ENCODE data around the gene ZIC2. TPM values are rescaled to one million over a fixed set of nuclear protein-coding genes. Genes with fewer than 3 reads are reported as not detected.

ZIC2 gene
- total RNA-seq, 1 donor: not detected

GRCh38 chr13:99972190-99972731 is 9.3 kb upstream of the ZIC2 start:
- no peaks in the 10 kb centered on the region for H3K9me3 ChIP-seq (ENCODE audit: low read depth, low read length)
- H3K27me3 ChIP-seq (ENCODE audit: insufficient read depth, low read length): peaks cover 91% of the 10 kb centered on the region
- no peak overlapping the region for H3K4me2 ChIP-seq (ENCODE audit: insufficient read depth, low read length)
- DNase-seq (ENCODE audit: insufficient read length, low spot score, missing footprints): peak; percentile 59
- peaks cover 2% of the 10 kb centered on the region for H4K20me1 ChIP-seq (ENCODE audit: insufficient read depth, low read length)
- no peak overlapping the region for H2AFZ ChIP-seq (ENCODE audit: low read length)
- H3K27ac ChIP-seq (ENCODE audit: low read depth, low read length): no peak overlapping the region
- TF ChIP-seq CTCF (IDR thresholded peaks at IDR 0.05; ENCODE audit: extremely low read depth, low read depth, low read length): no peak
- H3K4me1 ChIP-seq (ENCODE audit: insufficient read depth, low read length): no peaks in the 10 kb centered on the region
- H3K4me3 ChIP-seq (ENCODE audit: insufficient read depth, low read length): no peak overlapping the region
- H3K79me2 ChIP-seq (ENCODE audit: insufficient read depth, low read length): no peaks in the 10 kb centered on the region
- no peaks in the 10 kb centered on the region for H3K36me3 ChIP-seq (ENCODE audit: insufficient read depth, low read length)

DNA sequence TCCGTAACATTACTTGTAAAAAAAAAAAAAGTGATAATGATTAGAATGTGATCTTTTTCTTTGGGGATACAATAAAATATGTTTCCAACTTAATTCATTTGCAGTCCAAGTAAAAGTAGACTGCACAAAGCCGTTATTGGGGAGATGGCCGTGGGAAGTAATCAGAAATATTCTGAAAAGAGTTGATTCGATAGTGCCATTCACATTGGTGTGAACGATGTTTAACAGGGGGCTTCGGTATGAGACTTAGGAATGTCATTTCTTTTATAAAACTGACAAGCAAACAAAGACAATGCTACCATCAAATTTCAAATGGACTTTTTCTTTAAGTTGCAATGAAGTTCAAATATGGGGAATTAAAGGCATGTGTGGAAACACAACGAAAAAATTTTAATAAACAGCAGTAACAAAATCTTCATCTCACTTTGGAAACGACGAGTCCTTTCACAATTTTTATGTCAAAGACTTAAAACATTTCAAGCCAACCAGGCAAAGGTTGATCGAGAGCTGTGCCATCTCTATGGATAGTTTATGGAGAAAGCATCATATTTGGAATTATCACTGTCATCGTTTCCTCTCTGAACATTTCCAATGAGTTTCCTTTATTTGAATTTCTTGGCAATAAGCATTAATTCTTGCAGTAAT is 8.3 kb upstream of the ZIC2 start:
- no peak overlapping the region for H2AFZ ChIP-seq (ENCODE audit: low read length)
- no peak overlapping the region for H3K4me2 ChIP-seq (ENCODE audit: insufficient read depth, low read length)
- peaks cover 91% of the 10 kb centered on the region for H3K27me3 ChIP-seq (ENCODE audit: insufficient read depth, low read length)
- no peak overlapping the region for H3K4me3 ChIP-seq (ENCODE audit: insufficient read depth, low read length)
- peak; percentile 71 for DNase-seq (ENCODE audit: insufficient read length, low spot score, missing footprints)
- H3K27ac ChIP-seq (ENCODE audit: low read depth, low read length): no peak overlapping the region
- H4K20me1 ChIP-seq (ENCODE audit: insufficient read depth, low read length): peaks cover 2% of the 10 kb centered on the region
- H3K4me1 ChIP-seq (ENCODE audit: insufficient read depth, low read length): no peaks in the 10 kb centered on the region
- TF ChIP-seq CTCF (IDR thresholded peaks at IDR 0.05; ENCODE audit: extremely low read depth, low read depth, low read length): no peak
- H3K36me3 ChIP-seq (ENCODE audit: insufficient read depth, low read length): no peaks in the 10 kb centered on the region
- no peaks in the 10 kb centered on the region for H3K79me2 ChIP-seq (ENCODE audit: insufficient read depth, low read length)
- H3K9me3 ChIP-seq (ENCODE audit: low read depth, low read length): no peaks in the 10 kb centered on the region

GRCh38 chr13:99973808-99974185 is 7.8 kb upstream of the ZIC2 start:
- no peak overlapping the region for H2AFZ ChIP-seq (ENCODE audit: low read length)
- no peak overlapping the region for H3K27ac ChIP-seq (ENCODE audit: low read depth, low read length)
- H4K20me1 ChIP-seq (ENCODE audit: insufficient read depth, low read length): peaks cover 2% of the 10 kb centered on the region
- no peaks in the 10 kb centered on the region for H3K36me3 ChIP-seq (ENCODE audit: insufficient read depth, low read length)
- no peak overlapping the region for H3K4me2 ChIP-seq (ENCODE audit: insufficient read depth, low read length)
- no peak overlapping the region for H3K4me3 ChIP-seq (ENCODE audit: insufficient read depth, low read length)
- peaks cover 91% of the 10 kb centered on the region for H3K27me3 ChIP-seq (ENCODE audit: insufficient read depth, low read length)
- no peak for TF ChIP-seq CTCF (IDR thresholded peaks at IDR 0.05; ENCODE audit: extremely low read depth, low read depth, low read length)
- H3K4me1 ChIP-seq (ENCODE audit: insufficient read depth, low read length): no peaks in the 10 kb centered on the region
- no peaks in the 10 kb centered on the region for H3K9me3 ChIP-seq (ENCODE audit: low read depth, low read length)
- no peak for DNase-seq (ENCODE audit: insufficient read length, low spot score, missing footprints)
- no peaks in the 10 kb centered on the region for H3K79me2 ChIP-seq (ENCODE audit: insufficient read depth, low read length)

DNA sequence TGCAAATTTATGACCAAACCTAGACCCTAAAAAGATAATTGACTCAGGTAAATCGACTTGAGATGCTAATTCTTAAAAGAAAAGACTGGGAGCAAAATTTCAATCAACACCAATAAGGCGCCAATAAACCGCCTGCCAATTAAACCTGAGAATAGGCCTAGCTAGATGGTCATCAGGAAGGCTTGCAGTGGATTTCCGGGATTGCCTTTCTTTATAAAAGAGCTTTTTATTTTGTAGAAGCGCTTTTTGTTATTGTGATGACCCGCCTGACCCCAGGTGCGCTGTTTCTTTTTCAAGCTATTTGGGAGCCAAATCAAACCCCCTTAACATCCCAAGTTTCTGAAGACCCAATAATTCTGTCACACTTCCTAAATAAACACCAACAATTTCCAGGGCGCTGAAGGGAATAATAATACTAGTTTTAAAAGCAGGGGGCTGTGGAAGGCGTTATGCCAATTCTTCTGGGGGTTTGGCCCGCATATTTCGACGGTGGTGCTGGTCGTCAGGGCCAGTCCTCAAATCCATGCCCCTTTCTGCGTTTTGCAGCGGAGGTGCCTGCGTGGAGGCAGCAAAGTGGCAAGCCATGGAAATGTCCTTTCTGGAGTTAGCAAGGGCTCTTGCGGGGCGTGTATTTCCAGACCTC is 7.2 kb upstream of the ZIC2 start:
- Histone ChIP-seq H3K4me3 (ENCODE audit: insufficient read depth, low read length) (no peak overlapping the region), H3K36me3 (ENCODE audit: insufficient read depth, low read length) (no peaks in the 10 kb centered on the region), H3K27ac (ENCODE audit: low read depth, low read length) (no peak overlapping the region), H3K4me2 (ENCODE audit: insufficient read depth, low read length) (no peak overlapping the region), H3K79me2 (ENCODE audit: insufficient read depth, low read length) (no peaks in the 10 kb centered on the region), H3K4me1 (ENCODE audit: insufficient read depth, low read length) (no peaks in the 10 kb centered on the region), H3K27me3 (ENCODE audit: insufficient read depth, low read length) (peaks cover 91% of the 10 kb centered on the region), H4K20me1 (ENCODE audit: insufficient read depth, low read length) (no peaks in the 10 kb centered on the region), H3K9me3 (ENCODE audit: low read depth, low read length) (no peaks in the 10 kb centered on the region), H2AFZ (ENCODE audit: low read length) (no peak overlapping the region)
- peak; percentile 30 for DNase-seq (ENCODE audit: insufficient read length, low spot score, missing footprints)
- TF ChIP-seq CTCF (IDR thresholded peaks at IDR 0.05; ENCODE audit: extremely low read depth, low read depth, low read length): no peak

Data from osteoblast (primary cell).